Measurements from ENCODE around the gene ELL.
A peak's percentile ranks its signal among the peaks of the same experiment; 100 is the strongest.
"Not testable (repeated sequence)": the region's sequence is repeated elsewhere in the genome, so short reads cannot be mapped to it uniquely, and the experiment has no call there.

ELL gene

DNA sequence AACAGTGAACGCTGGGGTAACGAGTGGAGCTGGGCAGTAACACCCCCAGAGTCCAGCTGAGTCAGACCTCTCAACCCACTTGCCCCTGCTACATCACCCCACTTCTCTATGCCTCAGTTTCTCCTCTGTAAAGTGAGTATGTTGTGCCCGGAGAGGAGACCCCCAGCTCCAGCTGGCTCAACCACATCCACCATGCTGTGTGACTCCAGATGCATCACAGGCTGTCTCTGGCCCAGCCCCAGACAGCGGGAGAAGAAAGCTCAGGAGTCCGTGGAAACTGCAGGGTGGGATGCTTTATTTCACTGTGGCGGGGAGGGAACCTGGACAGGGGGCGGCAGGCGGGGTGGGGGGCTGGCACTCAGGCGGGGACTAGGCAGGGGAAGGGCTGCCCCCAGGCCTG is 9.6 kb upstream of the ELL start:
- DNase-seq (ENCODE audit: low read depth) = no peak

- no peak for DNase-seq (ENCODE audit: low read depth)
These were observed 7.9 kb upstream of the ELL start for GRCh38 chr19:18529782-18530181.

DNA sequence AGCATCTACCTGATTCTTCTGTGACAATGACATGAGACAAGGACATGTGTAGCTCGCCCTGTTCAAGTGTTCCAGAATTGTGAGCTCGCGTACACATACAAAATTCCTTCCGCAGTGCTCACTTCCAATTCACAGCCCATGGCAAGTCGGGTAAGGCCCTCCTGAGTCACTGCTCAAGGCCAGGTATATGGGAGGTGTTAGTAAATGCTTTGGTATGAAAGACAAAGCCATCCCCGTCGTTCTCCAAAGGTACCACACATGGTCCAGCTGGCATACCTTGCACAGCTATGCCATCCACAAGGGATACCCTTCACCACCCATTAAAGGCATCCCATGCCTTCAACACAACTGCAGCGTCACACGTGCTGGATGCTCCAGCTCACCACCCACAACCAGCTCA is 4.4 kb upstream of the ELL start:
- no peak for DNase-seq (ENCODE audit: low read depth)

- DNase-seq (ENCODE audit: low read depth) = no peak
These were observed 2.0 kb upstream of the ELL start for GRCh38 chr19:18523841-18524240.

- not testable (repeated sequence) for DNase-seq (ENCODE audit: low read depth)
These were observed 1.1 kb upstream of the ELL start for GRCh38 chr19:18522862-18523440.

GRCh38 chr19:18522124-18522861 is 423 bp upstream of the ELL start:
- DNase-seq (ENCODE audit: low read depth) = peak; percentile 100

DNA sequence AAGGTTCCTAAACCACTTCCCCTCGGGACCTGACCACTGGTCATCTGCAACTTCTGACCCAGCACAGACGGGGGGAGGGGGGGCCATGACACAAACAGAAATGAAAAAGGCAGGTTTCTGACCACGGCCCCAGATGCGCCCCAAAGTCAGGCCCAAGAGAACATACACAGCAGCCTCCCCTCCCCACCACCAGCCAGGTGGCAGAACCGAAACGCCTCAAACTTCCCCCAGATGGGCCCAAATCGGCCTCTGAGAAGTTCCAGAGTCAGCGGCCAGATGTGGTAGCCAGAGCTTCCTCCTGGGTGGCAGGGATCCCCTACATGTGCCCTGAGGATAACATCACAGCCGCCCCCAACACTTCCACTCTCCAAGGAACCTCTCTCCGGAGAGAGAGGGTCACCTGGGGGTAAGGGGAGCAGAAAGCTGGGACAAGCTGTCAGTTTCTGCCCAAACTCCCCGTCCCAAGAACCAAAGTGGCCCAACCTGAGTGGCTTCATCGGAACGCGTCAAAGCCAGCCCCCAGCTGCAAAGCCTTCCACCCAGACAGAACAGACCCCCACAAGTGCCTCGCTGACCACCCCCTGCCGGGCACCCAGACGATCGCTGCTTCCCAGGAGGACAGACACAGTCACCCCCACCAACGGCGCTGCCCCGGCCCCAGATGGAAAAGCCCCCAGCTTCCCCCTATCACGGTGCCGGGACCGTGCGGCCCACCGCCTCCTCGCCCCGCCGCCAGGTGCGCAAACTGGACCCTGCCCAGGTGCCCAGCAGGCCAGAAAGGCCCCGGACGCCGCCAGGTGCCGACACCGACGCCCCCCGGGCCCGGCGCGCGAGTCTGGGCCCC is 800 bp downstream of the ELL start:
- DNase-seq (ENCODE audit: low read depth) = no peak

GRCh38 chr19:18519962-18520847 is 1.7 kb downstream of the ELL start:
- peak; percentile 52 for DNase-seq (ENCODE audit: low read depth)

- no peak for DNase-seq (ENCODE audit: low read depth)
These were observed 3.2 kb downstream of the ELL start for GRCh38 chr19:18518639-18519038.

DNA sequence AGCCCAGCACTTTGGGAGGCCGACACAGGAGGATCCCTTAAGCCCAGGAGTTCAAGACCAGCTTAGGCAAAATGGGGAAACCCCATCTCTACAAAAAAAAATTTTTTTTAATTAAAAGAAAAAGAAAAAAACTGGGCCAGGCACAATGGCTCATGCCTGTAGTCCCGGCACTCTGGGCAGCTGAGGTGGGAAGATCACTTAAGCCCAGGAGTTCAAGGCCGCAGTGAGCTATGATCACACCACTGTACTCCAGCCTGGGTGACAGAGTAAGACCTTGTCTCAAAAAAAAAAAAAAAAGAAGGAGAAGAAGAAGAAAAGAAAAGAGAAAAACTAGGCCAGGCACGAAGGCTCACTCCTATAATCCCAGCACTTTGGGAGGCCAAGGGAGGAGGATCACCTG is 4.3 kb downstream of the ELL start:
- DNase-seq (ENCODE audit: low read depth) = no peak

- DNase-seq (ENCODE audit: low read depth) = no peak
These were observed 5.9 kb downstream of the ELL start for GRCh38 chr19:18515959-18516358.

DNA sequence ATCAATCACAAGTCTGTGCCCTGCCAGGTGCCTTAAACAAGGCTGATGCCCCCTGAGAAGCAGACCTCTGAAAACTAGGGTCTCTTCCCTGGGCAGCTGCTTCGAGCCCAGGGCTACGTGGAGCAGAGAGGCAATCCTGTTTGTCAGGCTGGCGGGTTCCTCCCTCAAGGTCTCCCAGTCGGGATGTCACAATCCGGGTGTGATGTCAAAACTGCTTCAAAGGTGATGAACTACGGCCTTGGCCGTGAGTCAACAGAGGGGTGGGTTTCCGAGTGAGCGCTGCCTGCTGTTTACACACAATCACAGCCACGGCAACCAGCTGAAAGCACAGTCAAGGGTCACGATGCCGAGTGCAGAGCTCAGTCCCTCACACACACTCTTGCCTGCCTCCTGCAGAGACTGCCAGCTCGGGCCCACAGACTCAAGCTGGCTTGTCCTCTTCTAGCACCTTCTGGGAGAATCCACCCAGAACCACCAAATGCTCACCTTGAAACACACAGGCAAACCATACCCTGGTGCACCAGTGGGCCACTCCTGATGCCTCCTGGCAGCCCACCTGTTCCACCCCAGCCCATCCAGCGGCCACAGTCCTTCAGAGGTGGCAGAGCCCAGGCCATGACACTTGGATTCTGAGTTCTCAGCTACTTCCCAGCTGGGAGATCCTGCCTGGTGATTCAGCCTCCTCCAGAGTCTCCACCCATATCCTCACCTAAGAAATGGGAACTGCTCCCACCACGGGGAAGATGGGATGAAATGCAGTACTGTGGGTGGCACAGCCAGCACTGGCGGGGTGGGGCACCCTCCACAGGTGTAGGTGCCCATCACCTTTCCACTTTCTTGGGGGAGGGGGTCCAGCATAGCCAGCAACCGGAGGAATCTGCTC is 6.8 kb downstream of the ELL start:
- no peak for DNase-seq (ENCODE audit: low read depth)

GRCh38 chr19:18513868-18514267 is 8.0 kb downstream of the ELL start:
- no peak for DNase-seq (ENCODE audit: low read depth)

- no peak for DNase-seq (ENCODE audit: low read depth)
These were observed 11.7 kb downstream of the ELL start for GRCh38 chr19:18510216-18510615.

DNA sequence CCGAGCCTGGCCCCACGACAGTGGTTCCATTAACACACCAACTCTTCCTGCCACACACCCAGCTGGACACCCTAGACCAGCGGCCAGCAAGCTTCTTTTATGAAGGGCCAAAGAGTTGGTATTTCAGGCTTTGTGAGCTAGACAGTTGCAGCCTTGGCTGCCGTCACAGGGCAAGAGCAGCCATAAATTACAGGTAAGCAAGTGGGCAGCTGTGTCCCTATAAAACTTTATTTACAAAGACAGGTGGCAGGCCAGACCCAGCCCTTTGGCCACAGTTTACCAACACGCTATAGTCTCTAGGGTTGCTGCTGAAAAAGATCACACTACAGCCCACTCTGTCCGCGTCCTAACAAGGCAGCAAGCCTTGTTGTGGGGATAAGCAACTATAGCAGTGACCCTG is 13.3 kb downstream of the ELL start:
- no peak for DNase-seq (ENCODE audit: low read depth)

- no peak for DNase-seq (ENCODE audit: low read depth)
These were observed 14.0 kb downstream of the ELL start for GRCh38 chr19:18507727-18508440.

DNA sequence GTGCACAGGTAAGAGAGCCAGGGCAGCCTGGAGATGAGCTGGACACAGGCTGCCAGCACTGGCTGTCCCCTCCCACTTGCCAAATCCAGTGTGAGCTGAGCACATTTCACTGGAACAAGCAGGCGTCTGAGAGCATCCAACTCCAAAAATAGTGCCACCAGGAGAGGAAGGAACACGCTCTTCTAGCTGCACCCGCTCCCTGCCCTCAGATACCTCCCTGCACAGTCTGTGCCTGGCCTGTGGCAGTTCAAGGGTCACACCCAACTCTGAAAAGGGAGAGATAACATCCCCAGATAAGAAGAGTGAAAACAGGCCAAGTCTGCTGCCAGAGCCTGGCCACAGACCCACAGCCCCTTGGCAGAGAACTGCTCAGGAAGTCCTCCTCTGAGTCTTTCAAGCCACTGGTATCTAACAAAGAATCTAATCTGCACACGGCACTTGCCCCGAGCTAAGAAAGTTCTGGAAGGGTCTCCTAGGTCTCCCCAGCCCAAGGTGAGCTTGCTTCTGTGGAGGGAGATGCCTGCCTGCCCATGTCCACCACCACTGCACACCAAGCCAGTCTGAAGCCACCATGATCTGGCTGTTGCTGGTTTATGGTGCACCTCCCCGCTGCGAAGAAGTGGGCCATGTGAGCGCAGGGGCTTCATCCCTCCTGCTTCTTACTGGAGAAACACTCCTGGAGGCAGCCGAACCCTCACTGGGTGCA is 14.7 kb downstream of the ELL start:
- DNase-seq (ENCODE audit: low read depth) = no peak

- DNase-seq (ENCODE audit: low read depth) = no peak
These were observed 15.6 kb downstream of the ELL start for GRCh38 chr19:18506101-18506930.

All from GM04504 (cell line).